ENCODE measurements around the gene HOXB8. TPM values are rescaled to one million over a fixed set of nuclear protein-coding genes. Genes with fewer than 3 reads are reported as not detected.

HOXB8 gene
- 10.8 and 11.2 TPM in 2 replicates for total RNA-seq (2014; rRNA removed; shearing (Covaris generic))
- polyA plus RNA-seq (2015; cell fraction: cytosol; rRNA removed), result 10.9 and 11.3 TPM in 2 replicates
- 11.4 and 17.7 TPM in 2 replicates for polyA plus RNA-seq (2015; cell fraction: nucleus; rRNA removed)

- no peak for DNase-seq (ENCODE audit: low read depth)
Observed at GRCh38 chr17:48615047-48615962, at the start of gene HOXB8. TSS of gene HOXB8 (minus strand) at chr17:48615292. CDS start at chr17:48614704, 588 bp downstream.

GRCh38 chr17:48663134-48663924 lies 48.2 kb upstream of the HOXB8 start:
- no peak for DNase-seq (ENCODE audit: low read depth)

- DNase-seq (ENCODE audit: low read depth), result no peak
Observed at GRCh38 chr17:48655913-48656312, 40.8 kb upstream of the HOXB8 start.

GRCh38 chr17:48649741-48650140 lies 34.6 kb upstream of the HOXB8 start:
- no peak for DNase-seq (ENCODE audit: low read depth)

GRCh38 chr17:48647963-48648245 lies 32.8 kb upstream of the HOXB8 start:
- DNase-seq (ENCODE audit: low read depth), result no peak

- peak; percentile 35 for DNase-seq (ENCODE audit: low read depth)
Observed at GRCh38 chr17:48647103-48647962, 32.2 kb upstream of the HOXB8 start.

- peak; percentile 77 for DNase-seq (ENCODE audit: low read depth)
Observed at GRCh38 chr17:48646183-48647102, 31.4 kb upstream of the HOXB8 start.

- DNase-seq (ENCODE audit: low read depth), result no peak
Observed at GRCh38 chr17:48645639-48646182, 30.6 kb upstream of the HOXB8 start.

GRCh38 chr17:48644910-48645557 lies 29.9 kb upstream of the HOXB8 start:
- no peak for DNase-seq (ENCODE audit: low read depth)

- DNase-seq (ENCODE audit: low read depth), result no peak
Observed at GRCh38 chr17:48644159-48644558, 29.1 kb upstream of the HOXB8 start.

GRCh38 chr17:48643697-48644012 lies 28.6 kb upstream of the HOXB8 start:
- DNase-seq (ENCODE audit: low read depth), result no peak

GRCh38 chr17:48642843-48643696 lies 28.0 kb upstream of the HOXB8 start:
- DNase-seq (ENCODE audit: low read depth), result no peak

- DNase-seq (ENCODE audit: low read depth), result no peak
Observed at GRCh38 chr17:48642059-48642842, 27.2 kb upstream of the HOXB8 start.

- DNase-seq (ENCODE audit: low read depth), result no peak
Observed at GRCh38 chr17:48641541-48642058, 26.5 kb upstream of the HOXB8 start.

- DNase-seq (ENCODE audit: low read depth), result no peak
Observed at GRCh38 chr17:48640858-48641180, 25.7 kb upstream of the HOXB8 start.

GRCh38 chr17:48639982-48640857 lies 25.1 kb upstream of the HOXB8 start:
- DNase-seq (ENCODE audit: low read depth), result no peak

- DNase-seq (ENCODE audit: low read depth), result no peak
Observed at GRCh38 chr17:48639136-48639535, 24.0 kb upstream of the HOXB8 start.

All from HT1080 (cell line).